Measurements from ENCODE around the gene NTM.

Gene NTM

DNA sequence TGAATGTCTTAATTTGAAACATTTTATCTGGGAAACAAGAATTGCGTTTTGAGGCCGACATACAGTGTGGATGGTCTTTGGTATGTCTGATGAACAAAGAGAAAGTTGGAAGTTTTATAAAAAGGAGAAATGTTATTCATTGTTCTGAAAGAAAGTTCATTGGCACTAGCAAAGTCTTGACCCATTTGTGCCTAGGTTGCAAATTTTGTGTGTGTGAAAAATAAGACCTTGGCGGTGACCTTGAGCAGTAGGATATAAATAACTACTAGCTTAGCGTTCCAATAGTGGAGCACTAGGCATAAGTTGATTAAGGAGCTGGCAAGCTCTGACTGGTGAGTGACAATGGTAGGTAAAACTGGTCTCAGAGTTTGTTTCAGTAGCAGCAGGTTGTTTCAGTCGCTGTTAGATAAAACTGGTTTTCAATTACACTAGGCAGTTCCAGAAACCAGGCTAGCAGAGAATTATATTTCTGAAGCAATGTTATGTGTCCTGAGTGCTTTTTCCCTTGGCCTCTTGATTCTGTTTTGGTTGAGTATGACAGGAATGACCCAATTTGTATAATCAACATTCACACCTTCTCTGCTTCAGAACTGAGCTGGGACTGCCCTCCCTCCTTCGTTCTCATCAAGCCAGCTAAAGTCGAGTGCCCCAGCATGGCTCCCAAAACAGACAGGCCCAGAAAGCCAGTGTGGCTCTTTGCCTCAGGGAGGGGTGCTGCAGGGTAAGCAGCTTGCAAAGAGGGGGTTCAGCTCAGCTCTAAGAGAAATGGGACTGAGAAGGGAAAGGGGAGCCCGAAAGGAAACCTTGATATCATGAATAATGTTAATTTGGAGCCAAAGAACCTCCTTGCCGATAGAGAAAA, 85.7 kb downstream of the NTM start:
- FAIRE-seq (no peak), DNase-seq (ENCODE audit: insufficient read length) (no peak)
- no peak for TF ChIP-seq POLR2AphosphoS5 (IDR thresholded peaks at IDR 0.05; ENCODE audit: low read depth, low read length)
- TF ChIP-seq POLR2A (IDR thresholded peaks at IDR 0.05; ENCODE audit: low read depth, low read length): no peak
- no peak for TF ChIP-seq TAF1 (IDR thresholded peaks at IDR 0.05; ENCODE audit: borderline replicate concordance, low read depth, low read length)

DNA sequence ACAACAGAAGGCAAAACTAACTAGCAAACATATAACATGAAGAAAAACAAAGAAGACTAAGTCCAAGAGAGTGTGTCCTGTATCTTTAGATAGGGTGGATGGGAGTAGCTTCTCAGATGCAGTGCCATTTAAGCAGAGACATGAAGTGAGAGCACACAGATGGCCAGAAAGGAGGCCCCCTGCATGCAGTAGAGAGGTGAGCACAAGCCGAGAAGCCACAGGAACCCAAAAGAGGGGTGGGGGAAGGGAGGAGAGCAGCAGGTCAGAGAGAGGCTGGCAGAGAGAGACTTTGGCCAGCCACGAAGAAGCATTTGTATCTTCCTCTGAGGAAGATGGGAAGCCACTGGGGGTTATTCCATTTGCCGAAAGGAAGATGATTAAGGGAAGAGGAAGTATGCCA, 86.7 kb downstream of the NTM start:
- FAIRE-seq: no peak
- DNase-seq (ENCODE audit: insufficient read length): no peak
- TF ChIP-seq POLR2A (IDR thresholded peaks at IDR 0.05; ENCODE audit: low read depth, low read length): no peak
- TF ChIP-seq POLR2AphosphoS5 (IDR thresholded peaks at IDR 0.05; ENCODE audit: low read depth, low read length): no peak
- TF ChIP-seq TAF1 (IDR thresholded peaks at IDR 0.05; ENCODE audit: borderline replicate concordance, low read depth, low read length): no peak

- DNase-seq (ENCODE audit: insufficient read length) (no peak), FAIRE-seq (no peak)
- TF ChIP-seq TAF1 (IDR thresholded peaks at IDR 0.05; ENCODE audit: borderline replicate concordance, low read depth, low read length): no peak
- no peak for TF ChIP-seq POLR2A (IDR thresholded peaks at IDR 0.05; ENCODE audit: low read depth, low read length)
- no peak for TF ChIP-seq POLR2AphosphoS5 (IDR thresholded peaks at IDR 0.05; ENCODE audit: low read depth, low read length)
Measured at GRCh38 chr11:131458421-131458820, 88.0 kb downstream of the NTM start.

DNA sequence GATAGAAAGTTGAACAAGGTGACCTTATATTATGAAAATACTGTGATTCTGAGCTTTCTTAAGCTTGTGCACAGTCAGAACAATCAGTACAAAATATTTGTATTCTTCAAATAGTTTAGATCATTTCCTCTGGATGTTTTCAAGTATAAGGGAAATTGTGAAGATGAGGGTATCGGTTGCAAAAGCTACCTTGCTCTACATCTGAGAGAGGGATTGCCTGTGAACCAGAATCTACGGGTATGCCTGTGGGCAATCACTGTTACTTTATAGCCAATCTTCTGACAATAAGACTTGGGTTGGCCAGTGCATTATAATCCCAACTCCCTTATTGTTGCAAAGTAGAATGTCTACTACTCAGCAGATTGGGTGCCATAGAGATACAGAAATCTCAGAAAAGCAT, 90.5 kb downstream of the NTM start:
- FAIRE-seq (no peak), DNase-seq (ENCODE audit: insufficient read length) (no peak)
- TF ChIP-seq POLR2AphosphoS5 (IDR thresholded peaks at IDR 0.05; ENCODE audit: low read depth, low read length) (no peak), POLR2A (IDR thresholded peaks at IDR 0.05; ENCODE audit: low read depth, low read length) (no peak), TAF1 (IDR thresholded peaks at IDR 0.05; ENCODE audit: borderline replicate concordance, low read depth, low read length) (no peak)

DNA sequence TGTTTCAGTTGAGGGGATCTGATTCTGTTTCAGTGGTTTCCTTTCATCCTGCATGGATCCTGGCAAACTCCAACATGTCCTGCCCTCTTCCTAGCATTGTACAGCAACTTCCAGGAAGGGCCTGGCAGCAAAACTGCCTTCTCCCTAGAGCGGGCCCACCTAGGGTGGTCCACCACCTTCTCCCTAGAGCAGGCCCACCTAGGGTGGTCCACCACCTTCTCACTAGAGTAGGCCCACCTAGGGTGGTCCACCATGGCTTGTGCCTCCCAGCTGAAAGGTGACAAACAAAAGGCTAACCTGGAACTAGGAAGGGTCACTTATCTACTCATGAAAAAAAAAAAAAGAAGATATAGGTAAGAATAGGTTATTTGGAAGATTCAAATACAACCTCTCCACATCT, 92.2 kb downstream of the NTM start:
- DNase-seq (ENCODE audit: insufficient read length) (no peak), FAIRE-seq (no peak)
- no peak for TF ChIP-seq TAF1 (IDR thresholded peaks at IDR 0.05; ENCODE audit: borderline replicate concordance, low read depth, low read length)
- no peak for TF ChIP-seq POLR2AphosphoS5 (IDR thresholded peaks at IDR 0.05; ENCODE audit: low read depth, low read length)
- TF ChIP-seq POLR2A (IDR thresholded peaks at IDR 0.05; ENCODE audit: low read depth, low read length): no peak

- no peak for TF ChIP-seq POLR2A (IDR thresholded peaks at IDR 0.05; ENCODE audit: low read depth, low read length)
- no peak for TF ChIP-seq TAF1 (IDR thresholded peaks at IDR 0.05; ENCODE audit: borderline replicate concordance, low read depth, low read length)
- no peak for TF ChIP-seq POLR2AphosphoS5 (IDR thresholded peaks at IDR 0.05; ENCODE audit: low read depth, low read length)
- DNase-seq (ENCODE audit: insufficient read length) (no peak), FAIRE-seq (no peak)
Measured at GRCh38 chr11:131463162-131463561, 92.7 kb downstream of the NTM start.

- FAIRE-seq: no peak
- TF ChIP-seq TAF1 (IDR thresholded peaks at IDR 0.05; ENCODE audit: borderline replicate concordance, low read depth, low read length) (no peak), POLR2A (IDR thresholded peaks at IDR 0.05; ENCODE audit: low read depth, low read length) (no peak), POLR2AphosphoS5 (IDR thresholded peaks at IDR 0.05; ENCODE audit: low read depth, low read length) (no peak)
- DNase-seq (ENCODE audit: insufficient read length): no peak
Measured at GRCh38 chr11:131463649-131464425, 93.4 kb downstream of the NTM start.

GRCh38 chr11:131464461-131464860, 94.0 kb downstream of the NTM start:
- FAIRE-seq (no peak), DNase-seq (ENCODE audit: insufficient read length) (no peak)
- TF ChIP-seq TAF1 (IDR thresholded peaks at IDR 0.05; ENCODE audit: borderline replicate concordance, low read depth, low read length): no peak
- TF ChIP-seq POLR2A (IDR thresholded peaks at IDR 0.05; ENCODE audit: low read depth, low read length): no peak
- no peak for TF ChIP-seq POLR2AphosphoS5 (IDR thresholded peaks at IDR 0.05; ENCODE audit: low read depth, low read length)

DNA sequence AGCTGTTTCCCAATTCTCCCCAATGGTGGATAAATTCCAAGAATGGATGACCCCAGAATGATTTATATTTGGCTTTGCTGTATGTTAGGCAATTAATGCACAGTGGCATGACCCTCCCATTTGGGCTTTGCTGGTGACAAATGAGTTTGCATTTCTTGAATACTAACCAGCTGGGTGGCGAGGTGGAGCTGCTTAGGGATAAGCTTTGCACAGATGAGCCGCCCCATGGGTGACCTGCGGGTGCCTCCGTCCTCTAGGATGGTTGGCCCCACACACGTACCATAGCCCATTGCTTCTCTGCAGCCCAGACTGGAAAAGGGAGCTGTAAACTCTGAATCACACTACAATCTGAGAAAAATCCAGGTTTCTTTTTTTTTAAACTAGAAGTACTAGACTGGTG, 94.6 kb downstream of the NTM start:
- TF ChIP-seq POLR2A (IDR thresholded peaks at IDR 0.05; ENCODE audit: low read depth, low read length) (no peak), TAF1 (IDR thresholded peaks at IDR 0.05; ENCODE audit: borderline replicate concordance, low read depth, low read length) (no peak), POLR2AphosphoS5 (IDR thresholded peaks at IDR 0.05; ENCODE audit: low read depth, low read length) (no peak)
- FAIRE-seq: no peak
- DNase-seq (ENCODE audit: insufficient read length): no peak

DNA sequence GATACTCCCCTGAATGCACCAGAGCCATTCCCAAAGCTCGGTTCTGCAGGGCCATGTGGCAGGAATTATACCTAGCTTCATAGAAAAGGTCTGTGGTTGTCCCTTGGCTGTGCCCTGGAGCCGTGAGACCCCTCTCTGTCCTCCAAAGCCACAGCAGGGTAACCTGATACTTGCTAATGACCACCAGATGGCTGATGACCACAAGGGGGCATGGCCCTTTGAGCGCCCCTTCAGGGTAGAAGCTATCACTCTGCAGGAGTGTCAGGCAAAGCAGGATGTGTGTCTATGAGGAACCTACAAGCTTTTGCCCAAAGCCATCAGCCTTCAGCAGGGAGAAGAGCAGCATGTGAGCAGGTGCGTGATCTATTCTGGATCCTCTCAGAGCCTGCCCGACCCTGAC, 95.3 kb downstream of the NTM start:
- no peak for DNase-seq (ENCODE audit: insufficient read length)
- TF ChIP-seq TAF1 (IDR thresholded peaks at IDR 0.05; ENCODE audit: borderline replicate concordance, low read depth, low read length) (no peak), POLR2AphosphoS5 (IDR thresholded peaks at IDR 0.05; ENCODE audit: low read depth, low read length) (no peak), POLR2A (IDR thresholded peaks at IDR 0.05; ENCODE audit: low read depth, low read length) (no peak)

DNA sequence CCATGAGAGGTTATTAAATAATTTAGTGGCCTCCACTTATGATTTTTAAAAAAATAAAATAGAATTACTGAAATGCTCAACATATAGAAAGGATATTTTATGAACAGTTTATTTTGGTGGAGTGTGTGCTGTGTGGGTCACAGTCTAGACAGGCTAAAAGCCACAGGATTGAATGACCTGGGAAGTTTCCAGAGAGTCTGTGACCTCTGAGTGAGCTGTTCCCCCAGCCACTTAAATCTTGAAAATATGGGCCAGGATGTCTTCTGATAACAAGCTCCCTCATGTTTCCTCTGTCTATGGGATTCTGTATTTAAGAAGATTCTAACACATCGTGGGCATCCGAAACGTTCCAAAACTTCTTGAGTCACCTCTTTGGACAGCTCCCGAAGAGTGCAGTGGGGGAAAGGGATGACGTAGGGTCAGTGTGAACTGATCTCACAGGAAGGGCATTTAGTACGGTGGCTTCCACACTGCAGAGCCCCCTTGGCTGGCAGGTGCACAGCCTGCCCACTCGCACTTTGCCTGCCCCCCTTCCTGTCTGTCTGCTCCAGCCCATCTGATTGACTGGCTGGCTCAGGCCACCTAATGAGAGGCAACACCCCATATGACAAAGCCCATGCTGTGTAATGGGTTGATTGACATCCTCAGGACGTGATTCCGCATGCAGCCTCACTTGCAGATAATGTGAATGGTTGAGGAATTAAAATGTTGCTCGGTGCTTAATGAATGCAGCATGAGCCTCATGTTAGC, 97.4 kb downstream of the NTM start:
- TF ChIP-seq TAF1 (IDR thresholded peaks at IDR 0.05; ENCODE audit: borderline replicate concordance, low read depth, low read length) (no peak), POLR2AphosphoS5 (IDR thresholded peaks at IDR 0.05; ENCODE audit: low read depth, low read length) (no peak), POLR2A (IDR thresholded peaks at IDR 0.05; ENCODE audit: low read depth, low read length) (no peak)
- FAIRE-seq (no peak), DNase-seq (ENCODE audit: insufficient read length) (no peak)

More for the DNA sequence above, 95.3 kb downstream of the NTM start:
- no peak for FAIRE-seq

Measured in GM12892 (cell line).